Endodermal cell (in vitro differentiated cells): ENCODE results near the gene DCXR. TPM values are rescaled to one million over a fixed set of nuclear protein-coding genes. Genes with fewer than 3 reads are reported as not detected.

Experiments used
- DNase-seq: peaks from one replicate; pipeline ENCODE4 v3.0.0-alpha.2; 2017
- H3K27ac ChIP-seq: 2 replicates; pipeline ENCODE4 v1.5.1; 2013; ENCODE audit warnings: mild to moderate bottlenecking, low read depth, low read length, moderate library complexity
- H3K27me3 ChIP-seq: 2 replicates; pipeline ENCODE4 v1.6.1; 2013; ENCODE audit warnings: mild to moderate bottlenecking, low read length, moderate library complexity; ENCODE audit not compliant: insufficient read depth, control insufficient read depth, poor library complexity, severe bottlenecking
- H3K36me3 ChIP-seq: 2 replicates; pipeline ENCODE4 v1.7.0; 2013; ENCODE audit warnings: mild to moderate bottlenecking, low read length, moderate library complexity; ENCODE audit not compliant: control insufficient read depth, insufficient read depth
- H3K4me1 ChIP-seq: one replicate; pipeline ENCODE4 v1.7.0; 2013; ENCODE audit warnings: low read length; ENCODE audit not compliant: control insufficient read depth, insufficient read depth
- H3K4me3 ChIP-seq: 2 replicates; pipeline ENCODE4 v1.5.1; 2013; ENCODE audit warnings: mild to moderate bottlenecking, low read length, moderate library complexity
- H3K9ac ChIP-seq: 2 replicates; pipeline ENCODE4 v1.6.1; 2013; ENCODE audit warnings: mild to moderate bottlenecking, low read length, moderate library complexity; ENCODE audit not compliant: poor library complexity, severe bottlenecking; ENCODE audit errors: extremely low read depth
- H3K9me3 ChIP-seq: 2 replicates; pipeline ENCODE4 v1.6.1; 2013; ENCODE audit warnings: mild to moderate bottlenecking, low read length, moderate library complexity; ENCODE audit not compliant: control insufficient read depth
- H3K27ac Mint-ChIP-seq: 2 replicates; pipeline ENCODE4 v1.8.0; 2020; ENCODE audit warnings: mixed read lengths
- H3K27me3 Mint-ChIP-seq: 2 replicates; pipeline ENCODE4 v1.8.0; 2021; ENCODE audit warnings: mild to moderate bottlenecking, mixed read lengths; ENCODE audit not compliant: insufficient read depth
- H3K36me3 Mint-ChIP-seq: 2 replicates; pipeline ENCODE4 v1.8.0; 2020; ENCODE audit warnings: low read depth, mixed read lengths
- H3K4me1 Mint-ChIP-seq: 2 replicates; pipeline ENCODE4 v1.8.0; 2020; ENCODE audit warnings: mixed read lengths
- H3K4me3 Mint-ChIP-seq: 2 replicates; pipeline ENCODE4 v1.8.0; 2020; ENCODE audit warnings: mild to moderate bottlenecking, moderate library complexity, mixed read lengths
- H3K9me3 Mint-ChIP-seq: 2 replicates; pipeline ENCODE4 v1.8.0; 2020; ENCODE audit warnings: mild to moderate bottlenecking, mixed read lengths
- CTCF ChIP-seq: fragments of 200-600 bp; sonication (generic); conservative IDR thresholded peaks from 2 replicates; pipeline ENCODE4 v1.5.0; 2021; ENCODE audit warnings: antibody characterized with exemption, mild to moderate bottlenecking
- WGBS, 2 experiments: methylation state at CpG; one replicate each; pipeline versions ENCODE4 v1.1.5 to v1.1.7; 2013; ENCODE audit warnings: missing lambda C conversion rate in 2 of 2, mixed read lengths in 1 of 2; ENCODE audit not compliant: insufficient coverage in 1 of 2, insufficient read length in 1 of 2; 5-methylcytosine and 5-hydroxymethylcytosine counted together
- total RNA-seq, 2 donors: library from RNA; stranded (reverse); fragmentation: NEBNext Ultra II Directional in 1 of 2; extraction: Animal tissue kit (Norgen Biotek cat#: 25700) in 1 of 2; gene quantifications; 2 replicates in 1 of 2; 3 replicates in 1 of 2; pipeline ENCODE4 v1.2.1, GENCODE V29; 2021

Gene DCXR
- total RNA-seq, 2 donors from 2014 or later: 73.8 to 83.6 TPM

- Mint-ChIP-seq H3K27me3 (no peaks in the 10 kb centered on the region), H3K4me1 (no peaks in the 10 kb centered on the region), H3K36me3 (peaks cover 32% of the 10 kb centered on the region), H3K9me3 (no peaks in the 10 kb centered on the region), H3K4me3 (no peak overlapping the region), H3K27ac (no peak overlapping the region)
- TF ChIP-seq CTCF: no peak
- Histone ChIP-seq H3K27ac (no peak overlapping the region), H3K9me3 (no peaks in the 10 kb centered on the region), H3K36me3 (peaks cover 32% of the 10 kb centered on the region), H3K4me1 (no peaks in the 10 kb centered on the region), H3K4me3 (no peak overlapping the region), H3K9ac (no peak overlapping the region), H3K27me3 (no peaks in the 10 kb centered on the region)
- 94 to 98% methylated on average over 7 to 20 of the region's 20 CpGs for WGBS, 2 experiments
- DNase-seq: no peak
Measured at GRCh38 chr17:82081546-82081945, 44.0 kb upstream of the DCXR start.

- Mint-ChIP-seq H3K27ac (no peak overlapping the region), H3K4me3 (no peak overlapping the region), H3K36me3 (peaks cover 30% of the 10 kb centered on the region), H3K4me1 (no peaks in the 10 kb centered on the region), H3K9me3 (no peaks in the 10 kb centered on the region), H3K27me3 (no peaks in the 10 kb centered on the region)
- no peak overlapping the region for H3K27ac ChIP-seq
- no peaks in the 10 kb centered on the region for H3K27me3 ChIP-seq
- TF ChIP-seq CTCF: peak; percentile 13
- 96 to 98% methylated on average over 28 to 44 of the region's 44 CpGs for WGBS, 2 experiments
- H3K36me3 ChIP-seq: peaks cover 32% of the 10 kb centered on the region
- no peaks in the 10 kb centered on the region for H3K9me3 ChIP-seq
- H3K9ac ChIP-seq: no peak overlapping the region
- H3K4me1 ChIP-seq: no peaks in the 10 kb centered on the region
- DNase-seq: no peak
- no peak overlapping the region for H3K4me3 ChIP-seq
Measured at GRCh38 chr17:82080789-82081464, 43.4 kb upstream of the DCXR start.

GRCh38 chr17:82080048-82080788 is 42.7 kb upstream of the DCXR start:
- Mint-ChIP-seq H3K9me3 (no peaks in the 10 kb centered on the region), H3K27ac (no peak overlapping the region), H3K36me3 (peaks cover 30% of the 10 kb centered on the region), H3K4me1 (no peaks in the 10 kb centered on the region), H3K4me3 (no peak overlapping the region), H3K27me3 (no peaks in the 10 kb centered on the region)
- no peak overlapping the region for H3K9ac ChIP-seq
- TF ChIP-seq CTCF: no peak
- no peaks in the 10 kb centered on the region for H3K9me3 ChIP-seq
- no peaks in the 10 kb centered on the region for H3K27me3 ChIP-seq
- WGBS, 2 experiments: 95 to 99% methylated on average over 27 to 36 of the region's 36 CpGs
- H3K36me3 ChIP-seq: peaks cover 32% of the 10 kb centered on the region
- H3K4me1 ChIP-seq: no peaks in the 10 kb centered on the region
- DNase-seq: no peak
- H3K4me3 ChIP-seq: no peak overlapping the region
- H3K27ac ChIP-seq: peak overlapping the region; percentile 17
